Endodermal cell (in vitro differentiated cells): Measurements from ENCODE around the gene ALS2. TPM values are rescaled to one million over a fixed set of nuclear protein-coding genes. Genes with fewer than 3 reads are reported as not detected.

Source experiments
- DNase-seq: peaks from one replicate; pipeline ENCODE4 v3.0.0-alpha.2; 2017
- H3K27ac ChIP-seq: 2 replicates; pipeline ENCODE4 v1.5.1; 2013; ENCODE audit warnings: mild to moderate bottlenecking, low read depth, low read length, moderate library complexity
- H3K27me3 ChIP-seq: 2 replicates; pipeline ENCODE4 v1.6.1; 2013; ENCODE audit warnings: mild to moderate bottlenecking, low read length, moderate library complexity; ENCODE audit not compliant: insufficient read depth, control insufficient read depth, poor library complexity, severe bottlenecking
- H3K36me3 ChIP-seq: 2 replicates; pipeline ENCODE4 v1.7.0; 2013; ENCODE audit warnings: mild to moderate bottlenecking, low read length, moderate library complexity; ENCODE audit not compliant: control insufficient read depth, insufficient read depth
- H3K4me1 ChIP-seq: one replicate; pipeline ENCODE4 v1.7.0; 2013; ENCODE audit warnings: low read length; ENCODE audit not compliant: control insufficient read depth, insufficient read depth
- H3K4me3 ChIP-seq: 2 replicates; pipeline ENCODE4 v1.5.1; 2013; ENCODE audit warnings: mild to moderate bottlenecking, low read length, moderate library complexity
- H3K9ac ChIP-seq: 2 replicates; pipeline ENCODE4 v1.6.1; 2013; ENCODE audit warnings: mild to moderate bottlenecking, low read length, moderate library complexity; ENCODE audit not compliant: poor library complexity, severe bottlenecking; ENCODE audit errors: extremely low read depth
- H3K9me3 ChIP-seq: 2 replicates; pipeline ENCODE4 v1.6.1; 2013; ENCODE audit warnings: mild to moderate bottlenecking, low read length, moderate library complexity; ENCODE audit not compliant: control insufficient read depth
- H3K27ac Mint-ChIP-seq: 2 replicates; pipeline ENCODE4 v1.8.0; 2020; ENCODE audit warnings: mixed read lengths
- H3K27me3 Mint-ChIP-seq: 2 replicates; pipeline ENCODE4 v1.8.0; 2021; ENCODE audit warnings: mild to moderate bottlenecking, mixed read lengths; ENCODE audit not compliant: insufficient read depth
- H3K36me3 Mint-ChIP-seq: 2 replicates; pipeline ENCODE4 v1.8.0; 2020; ENCODE audit warnings: low read depth, mixed read lengths
- H3K4me1 Mint-ChIP-seq: 2 replicates; pipeline ENCODE4 v1.8.0; 2020; ENCODE audit warnings: mixed read lengths
- H3K4me3 Mint-ChIP-seq: 2 replicates; pipeline ENCODE4 v1.8.0; 2020; ENCODE audit warnings: mild to moderate bottlenecking, moderate library complexity, mixed read lengths
- H3K9me3 Mint-ChIP-seq: 2 replicates; pipeline ENCODE4 v1.8.0; 2020; ENCODE audit warnings: mild to moderate bottlenecking, mixed read lengths
- WGBS, 2 experiments: methylation state at CpG; one replicate each; pipeline versions ENCODE4 v1.1.5 to v1.1.7; 2013; ENCODE audit warnings: missing lambda C conversion rate in 2 of 2, mixed read lengths in 1 of 2; ENCODE audit not compliant: insufficient coverage in 1 of 2, insufficient read length in 1 of 2; 5-methylcytosine and 5-hydroxymethylcytosine counted together
- total RNA-seq, 2 donors: library from RNA; stranded (reverse); fragmentation: NEBNext Ultra II Directional in 1 of 2; extraction: Animal tissue kit (Norgen Biotek cat#: 25700) in 1 of 2; gene quantifications; 2 replicates in 1 of 2; 3 replicates in 1 of 2; pipeline ENCODE4 v1.2.1, GENCODE V29; 2021
- TF ChIP-seq, protein P1 (sequence below): fragments of 200-600 bp; sonication (generic); conservative IDR thresholded peaks from 2 replicates; pipeline ENCODE4 v1.5.0; 2021; ENCODE audit warnings: antibody characterized with exemption, mild to moderate bottlenecking

ALS2 gene
- total RNA-seq, 2 donors from 2014 or later: 56.6 to 58.5 TPM

DNA sequence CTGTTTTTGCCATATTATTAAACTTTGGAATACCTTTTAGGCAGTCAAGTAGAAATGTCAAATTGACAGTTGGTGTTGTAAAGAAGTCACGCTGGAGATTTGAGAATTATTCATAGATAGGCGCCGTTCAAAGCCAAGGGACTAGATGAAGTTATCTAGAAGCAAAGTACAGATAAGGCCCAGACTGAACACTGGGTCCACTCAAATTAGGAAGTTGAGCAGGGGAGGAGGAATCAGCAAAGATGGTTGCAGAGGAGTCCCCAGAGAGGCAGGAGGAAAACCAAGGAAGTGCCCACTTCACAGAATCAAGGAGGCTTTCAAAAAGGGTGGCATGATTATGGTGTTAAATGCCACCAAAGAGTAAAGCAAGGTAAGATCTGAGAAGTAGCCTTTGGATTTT is 9.6 kb upstream of the ALS2 start:
- Histone ChIP-seq H3K4me1 (no peaks in the 10 kb centered on the region), H3K27me3 (no peaks in the 10 kb centered on the region), H3K36me3 (no peaks in the 10 kb centered on the region), H3K4me3 (no peak overlapping the region), H3K9me3 (no peaks in the 10 kb centered on the region), H3K9ac (no peak overlapping the region), H3K27ac (no peak overlapping the region)
- no peaks in the 10 kb centered on the region for H3K36me3 Mint-ChIP-seq
- no peak overlapping the region for H3K4me3 Mint-ChIP-seq
- H3K27ac Mint-ChIP-seq: no peak overlapping the region
- no peaks in the 10 kb centered on the region for H3K9me3 Mint-ChIP-seq
- WGBS, 2 experiments: 97 to 98% methylated on average over 3 of the region's 3 CpGs
- peaks cover 6% of the 10 kb centered on the region for H3K27me3 Mint-ChIP-seq
- H3K4me1 Mint-ChIP-seq: peaks cover 13% of the 10 kb centered on the region
- TF ChIP-seq, protein P1, sequence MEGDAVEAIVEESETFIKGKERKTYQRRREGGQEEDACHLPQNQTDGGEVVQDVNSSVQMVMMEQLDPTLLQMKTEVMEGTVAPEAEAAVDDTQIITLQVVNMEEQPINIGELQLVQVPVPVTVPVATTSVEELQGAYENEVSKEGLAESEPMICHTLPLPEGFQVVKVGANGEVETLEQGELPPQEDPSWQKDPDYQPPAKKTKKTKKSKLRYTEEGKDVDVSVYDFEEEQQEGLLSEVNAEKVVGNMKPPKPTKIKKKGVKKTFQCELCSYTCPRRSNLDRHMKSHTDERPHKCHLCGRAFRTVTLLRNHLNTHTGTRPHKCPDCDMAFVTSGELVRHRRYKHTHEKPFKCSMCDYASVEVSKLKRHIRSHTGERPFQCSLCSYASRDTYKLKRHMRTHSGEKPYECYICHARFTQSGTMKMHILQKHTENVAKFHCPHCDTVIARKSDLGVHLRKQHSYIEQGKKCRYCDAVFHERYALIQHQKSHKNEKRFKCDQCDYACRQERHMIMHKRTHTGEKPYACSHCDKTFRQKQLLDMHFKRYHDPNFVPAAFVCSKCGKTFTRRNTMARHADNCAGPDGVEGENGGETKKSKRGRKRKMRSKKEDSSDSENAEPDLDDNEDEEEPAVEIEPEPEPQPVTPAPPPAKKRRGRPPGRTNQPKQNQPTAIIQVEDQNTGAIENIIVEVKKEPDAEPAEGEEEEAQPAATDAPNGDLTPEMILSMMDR: no peak
- DNase-seq: no peak

DNA sequence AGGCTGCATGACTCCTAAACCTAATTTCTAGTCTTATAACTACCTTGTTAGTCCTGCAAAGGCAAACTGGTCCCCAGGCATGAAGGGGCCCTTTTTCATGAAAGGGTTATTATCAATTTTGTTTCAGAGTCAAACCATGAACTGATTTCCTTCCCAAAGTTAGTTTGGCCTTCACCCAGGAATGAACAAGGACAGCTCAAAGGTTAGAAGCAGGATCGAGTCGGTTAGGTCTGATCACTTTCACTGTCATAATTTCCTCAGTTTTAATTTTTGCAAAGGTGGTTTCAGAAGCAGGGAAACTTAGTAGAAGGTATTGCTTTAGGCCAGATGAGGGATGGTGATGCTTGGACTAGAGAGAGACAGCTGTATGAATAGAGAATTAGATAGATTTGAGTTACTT is 8.7 kb upstream of the ALS2 start:
- peaks cover 6% of the 10 kb centered on the region for H3K27me3 Mint-ChIP-seq
- H3K4me1 ChIP-seq: no peaks in the 10 kb centered on the region
- H3K9me3 ChIP-seq: no peaks in the 10 kb centered on the region
- no peak overlapping the region for H3K27ac ChIP-seq
- H3K9ac ChIP-seq: no peak overlapping the region
- no peaks in the 10 kb centered on the region for H3K9me3 Mint-ChIP-seq
- H3K4me3 ChIP-seq: no peak overlapping the region
- no peak overlapping the region for H3K27ac Mint-ChIP-seq
- H3K4me1 Mint-ChIP-seq: peaks cover 13% of the 10 kb centered on the region
- no peaks in the 10 kb centered on the region for H3K36me3 ChIP-seq
- H3K4me3 Mint-ChIP-seq: no peak overlapping the region
- TF ChIP-seq, protein P1: no peak
- 88 to 89% methylated on average over 2 of the region's 2 CpGs for WGBS, 2 experiments
- no peak for DNase-seq
- H3K36me3 Mint-ChIP-seq: no peaks in the 10 kb centered on the region
- no peaks in the 10 kb centered on the region for H3K27me3 ChIP-seq

DNA sequence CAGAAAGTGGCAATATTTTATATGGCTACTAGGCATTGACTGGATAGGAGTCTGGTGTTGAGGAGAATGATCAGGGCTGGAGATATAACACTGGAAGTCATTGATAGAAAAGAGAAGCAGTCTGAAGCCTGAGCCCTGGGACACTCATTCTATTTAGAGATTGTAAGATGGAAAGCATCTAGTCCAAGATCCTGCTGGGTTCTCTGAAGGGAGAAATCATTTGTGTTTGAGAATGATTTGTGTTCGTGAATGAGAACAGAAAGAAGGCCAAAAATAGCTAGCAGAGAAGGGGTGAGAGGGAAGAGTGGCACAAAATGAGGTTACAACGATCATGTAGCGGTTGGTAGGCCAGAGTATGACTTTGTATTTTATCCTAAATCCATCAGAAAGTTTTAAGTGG is 7.6 kb upstream of the ALS2 start:
- H3K36me3 Mint-ChIP-seq: no peaks in the 10 kb centered on the region
- WGBS, 2 experiments: 97 to 98% methylated on average over 3 of the region's 3 CpGs
- no peak overlapping the region for H3K27ac ChIP-seq
- TF ChIP-seq, protein P1: no peak
- no peaks in the 10 kb centered on the region for H3K27me3 ChIP-seq
- peaks cover 8% of the 10 kb centered on the region for H3K27me3 Mint-ChIP-seq
- H3K27ac Mint-ChIP-seq: no peak overlapping the region
- no peaks in the 10 kb centered on the region for H3K9me3 ChIP-seq
- no peak overlapping the region for H3K9ac ChIP-seq
- DNase-seq: no peak
- H3K4me1 ChIP-seq: no peaks in the 10 kb centered on the region
- no peaks in the 10 kb centered on the region for H3K36me3 ChIP-seq
- H3K4me3 ChIP-seq: no peak overlapping the region
- no peak overlapping the region for H3K4me3 Mint-ChIP-seq
- H3K9me3 Mint-ChIP-seq: no peaks in the 10 kb centered on the region
- H3K4me1 Mint-ChIP-seq: peaks cover 13% of the 10 kb centered on the region
